Measurements from ENCODE around the gene KCNE3. TPM values are rescaled to one million over a fixed set of nuclear protein-coding genes. Genes with fewer than 3 reads are reported as not detected.

Gene KCNE3
- total and polyA plus RNA-seq, 10 of the 15 experiments (the other 5 are each of a cell fraction or from before 2014, with no cell fraction given): not detected

- H3K9ac ChIP-seq (ENCODE audit: control insufficient read depth, insufficient read depth, low read length): no peak overlapping the region
- H3K36me3 ChIP-seq (ENCODE audit: control insufficient read depth in 2 of 2, insufficient read depth in 2 of 2, low read length in 1 of 2): no peaks in the 10 kb centered on the region
- no peaks in the 10 kb centered on the region for H3K4me1 ChIP-seq (ENCODE audit: control insufficient read depth, insufficient read depth, low read length)
- ChIA-PET CTCF (interaction anchor here (1.2 kb wide), 1 partner anchor 23 kb away, joined by 3 read pairs; no protein-coding TSS in a partner anchor), RAD21 (ENCODE audit: unreplicated experiment) (no interaction called here), POLR2A (no interaction called here), SMC1A (ENCODE audit: uncharacterized antibody, unreplicated experiment) (no interaction called here)
- in situ Hi-C loops (cut with MboI): no loop called here
- TF ChIP-seq RB1 (IDR thresholded peaks at IDR 0.05; ENCODE audit: borderline replicate concordance) (no peak), CREB1 (IDR thresholded peaks at IDR 0.05; ENCODE audit: low read depth) (no peak), MYB (IDR thresholded peaks at IDR 0.05; ENCODE audit: borderline replicate concordance, low read depth, low read length) (no peak), ASH2L (IDR thresholded peaks at IDR 0.05; ENCODE audit: borderline replicate concordance, low read depth) (no peak), ATF7 (IDR thresholded peaks at IDR 0.05; ENCODE audit: low read depth) (no peak), BCL11A (IDR thresholded peaks at IDR 0.05; ENCODE audit: low read depth, low read length) (no peak), ZNF217 (IDR thresholded peaks at IDR 0.05) (no peak), LARP7 (IDR thresholded peaks at IDR 0.05) (no peak), NR2C2 (IDR thresholded peaks at IDR 0.05; ENCODE audit: borderline replicate concordance, control insufficient read depth, insufficient read length, low read depth) (no peak), NR2C1 (IDR thresholded peaks at IDR 0.05) (no peak), HDGF (IDR thresholded peaks at IDR 0.05) (no peak), EP300 (IDR thresholded peaks at IDR 0.05; ENCODE audit: borderline replicate concordance in 1 of 2, control insufficient read depth in 1 of 2, low read depth in 2 of 2, low read length in 2 of 2) (no peak)
- TF ChIP-seq, protein P1, sequence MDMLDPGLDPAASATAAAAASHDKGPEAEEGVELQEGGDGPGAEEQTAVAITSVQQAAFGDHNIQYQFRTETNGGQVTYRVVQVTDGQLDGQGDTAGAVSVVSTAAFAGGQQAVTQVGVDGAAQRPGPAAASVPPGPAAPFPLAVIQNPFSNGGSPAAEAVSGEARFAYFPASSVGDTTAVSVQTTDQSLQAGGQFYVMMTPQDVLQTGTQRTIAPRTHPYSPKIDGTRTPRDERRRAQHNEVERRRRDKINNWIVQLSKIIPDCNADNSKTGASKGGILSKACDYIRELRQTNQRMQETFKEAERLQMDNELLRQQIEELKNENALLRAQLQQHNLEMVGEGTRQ (IDR thresholded peaks at IDR 0.05; ENCODE audit: borderline replicate concordance, low read depth, low read length): no peak
- TF ChIP-seq, protein P2, sequence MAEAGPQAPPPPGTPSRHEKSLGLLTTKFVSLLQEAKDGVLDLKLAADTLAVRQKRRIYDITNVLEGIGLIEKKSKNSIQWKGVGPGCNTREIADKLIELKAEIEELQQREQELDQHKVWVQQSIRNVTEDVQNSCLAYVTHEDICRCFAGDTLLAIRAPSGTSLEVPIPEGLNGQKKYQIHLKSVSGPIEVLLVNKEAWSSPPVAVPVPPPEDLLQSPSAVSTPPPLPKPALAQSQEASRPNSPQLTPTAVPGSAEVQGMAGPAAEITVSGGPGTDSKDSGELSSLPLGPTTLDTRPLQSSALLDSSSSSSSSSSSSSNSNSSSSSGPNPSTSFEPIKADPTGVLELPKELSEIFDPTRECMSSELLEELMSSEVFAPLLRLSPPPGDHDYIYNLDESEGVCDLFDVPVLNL (IDR thresholded peaks at IDR 0.05; ENCODE audit: low read depth, low read length): no peak
- H3K4me3 ChIP-seq: no peak overlapping the region
- DNase-seq (ENCODE audit: low read depth, low spot score): no peak
- WGBS (ENCODE audit: insufficient coverage, insufficient replicate concordance, low lambda C conversion rate, missing lambda C conversion rate): 70% methylated on average over 11 of the region's 11 CpGs
- no peaks in the 10 kb centered on the region for H4K20me1 ChIP-seq (ENCODE audit: control insufficient read depth, insufficient read depth)
- no peaks in the 10 kb centered on the region for H3K79me2 ChIP-seq (ENCODE audit: control insufficient read depth, insufficient read depth, low read length)
- H2AFZ ChIP-seq (ENCODE audit: control insufficient read depth, low read depth, low read length): no peak overlapping the region
- no peaks in the 10 kb centered on the region for H3K27me3 ChIP-seq (replicated peaks in 1 of 2; ENCODE audit: control insufficient read depth in 2 of 2, insufficient read depth in 2 of 2, low read length in 1 of 2)
- intact Hi-C loops (cut with micrococcal nuclease; ENCODE audit: unreplicated experiment): no loop called here
- H3K9me3 ChIP-seq (replicated peaks; ENCODE audit: control insufficient read depth, insufficient read depth, low read length): no peaks in the 10 kb centered on the region
- no peak overlapping the region for H3K27ac ChIP-seq (ENCODE audit: control insufficient read depth, insufficient read depth)
- no peak overlapping the region for H3K4me2 ChIP-seq (ENCODE audit: control insufficient read depth, insufficient read depth)
- ATAC-seq: no peak
- no peak for FAIRE-seq
- no TSS peak for BruUV-seq (replicated peaks)
These were observed 54.5 kb downstream of the KCNE3 start for GRCh38 chr11:74412733-74413359.
